HG03135 (cell line): ENCODE data around the gene TBXAS1.

Experiments used
- ATAC-seq: cut with Tn5 transposase; IDR thresholded peaks from one replicate; pipeline ENCODE4 v1.9.1; 2021; ENCODE audit warnings: mild to moderate bottlenecking, moderate library complexity; ENCODE audit not compliant: unreplicated experiment

The TBXAS1 gene

DNA sequence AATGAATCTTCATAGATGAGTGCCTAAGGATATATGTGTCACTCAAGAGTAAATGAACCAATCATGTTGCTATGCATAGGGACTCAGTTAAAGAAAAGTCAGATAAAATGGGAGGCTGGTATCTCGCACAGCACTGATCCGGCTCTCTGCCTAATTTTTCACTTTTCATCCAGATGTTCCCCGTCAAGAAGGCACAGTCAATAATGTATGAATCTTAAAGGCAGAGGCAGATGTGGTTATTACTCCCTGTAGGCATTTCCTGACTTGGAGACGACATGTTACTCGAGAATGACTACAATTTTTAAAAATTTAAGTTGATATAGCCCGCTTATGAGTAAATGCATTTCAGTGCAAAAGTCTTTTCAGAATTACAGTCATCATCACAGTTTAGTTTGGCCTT lies 113.6 kb downstream of the TBXAS1 start:
- no peak for ATAC-seq

DNA sequence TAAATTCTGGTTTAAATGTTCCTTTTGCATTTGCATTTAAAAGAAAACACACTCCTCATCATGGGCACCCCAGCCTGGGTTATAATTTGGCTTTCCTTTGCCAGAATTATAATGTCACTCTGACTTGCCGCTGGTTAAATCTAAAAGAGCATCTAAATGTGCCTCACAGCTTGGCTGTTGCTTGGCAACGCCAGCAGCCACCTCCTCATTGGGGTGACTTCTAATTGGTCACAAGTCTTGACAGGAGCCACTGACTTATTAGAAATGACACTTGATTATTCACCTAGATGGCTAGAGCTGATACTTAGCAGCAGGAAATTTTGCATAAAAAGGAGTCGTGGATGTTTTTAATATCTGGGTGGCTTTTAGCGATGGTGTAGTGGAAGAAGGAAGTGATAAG lies 114.3 kb downstream of the TBXAS1 start:
- no peak for ATAC-seq

DNA sequence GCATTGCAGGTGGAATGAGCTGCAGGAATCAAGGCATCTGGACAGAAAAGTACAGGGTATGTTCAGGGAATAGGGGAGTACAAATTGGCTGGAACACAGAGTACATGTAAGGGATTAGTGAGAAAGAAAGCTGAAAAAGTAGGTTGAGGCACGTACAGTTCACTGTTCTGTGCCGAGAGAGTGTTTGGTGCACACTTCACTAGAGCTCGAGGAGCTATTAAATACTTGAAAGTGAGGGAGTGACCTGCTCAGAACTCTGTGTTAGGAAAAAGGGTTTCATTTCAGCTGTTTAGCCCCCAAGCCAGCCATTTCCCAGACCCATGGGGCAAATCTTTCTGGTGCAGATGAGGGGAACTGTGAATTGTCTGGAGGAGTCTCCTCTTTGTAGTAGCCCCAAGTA lies 115.2 kb downstream of the TBXAS1 start:
- no peak for ATAC-seq

DNA sequence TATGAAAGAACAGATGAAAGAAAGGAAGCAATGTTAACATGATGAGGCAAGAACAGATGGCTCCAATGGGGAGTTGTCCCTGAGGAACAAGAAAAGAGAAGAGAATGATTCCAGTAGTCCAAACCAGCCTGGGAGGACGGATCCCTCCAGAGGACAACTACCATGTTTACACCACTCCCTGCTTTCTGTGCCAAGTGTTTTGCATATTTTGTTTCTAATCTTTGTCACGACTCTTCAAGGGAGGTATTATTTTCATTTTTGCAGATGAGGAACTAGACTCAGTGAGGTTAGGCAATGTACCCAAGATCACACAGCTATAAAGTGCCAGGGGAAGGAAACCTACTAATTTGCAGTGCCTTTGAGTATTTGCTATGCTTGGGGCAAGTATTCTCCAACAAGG lies 117.5 kb downstream of the TBXAS1 start:
- no peak for ATAC-seq

DNA sequence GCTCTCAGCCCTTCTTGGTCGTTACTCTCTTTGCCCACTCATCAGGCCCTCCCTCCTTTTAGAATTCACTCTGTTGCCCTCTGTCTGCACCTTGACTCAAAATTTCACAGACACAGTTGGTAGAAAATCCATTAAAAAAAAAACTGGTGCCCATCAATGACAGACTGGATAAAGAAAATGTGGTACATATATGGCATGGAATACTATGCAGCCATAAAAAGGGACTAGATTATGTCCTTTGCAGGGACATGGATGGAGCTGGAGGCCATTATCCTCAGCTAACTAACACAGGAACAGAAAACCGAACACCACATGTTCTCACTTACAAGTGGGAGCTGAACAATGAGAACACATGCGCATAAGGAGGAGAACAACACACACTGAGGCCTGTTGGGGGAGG lies 118.0 kb downstream of the TBXAS1 start:
- no peak for ATAC-seq

DNA sequence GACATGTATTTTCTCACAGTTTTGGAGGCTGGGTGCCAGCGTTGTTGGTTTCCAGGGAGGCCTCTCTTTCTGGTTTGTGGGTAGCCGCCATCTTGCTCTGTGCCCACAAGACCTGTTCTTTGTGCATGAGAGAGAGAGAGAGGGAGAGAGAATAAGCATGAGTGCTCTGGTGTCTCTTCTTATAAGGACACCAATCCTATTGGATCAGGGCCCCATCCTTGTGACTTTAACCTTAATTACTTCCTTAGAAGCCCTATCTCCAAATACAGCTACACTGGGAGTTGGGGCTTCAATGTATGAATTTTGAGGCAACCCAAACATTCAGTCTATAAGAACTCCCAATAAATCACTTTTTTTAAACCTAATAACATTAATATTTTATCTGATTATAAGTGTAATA lies 119.1 kb downstream of the TBXAS1 start:
- ATAC-seq, result no peak

DNA sequence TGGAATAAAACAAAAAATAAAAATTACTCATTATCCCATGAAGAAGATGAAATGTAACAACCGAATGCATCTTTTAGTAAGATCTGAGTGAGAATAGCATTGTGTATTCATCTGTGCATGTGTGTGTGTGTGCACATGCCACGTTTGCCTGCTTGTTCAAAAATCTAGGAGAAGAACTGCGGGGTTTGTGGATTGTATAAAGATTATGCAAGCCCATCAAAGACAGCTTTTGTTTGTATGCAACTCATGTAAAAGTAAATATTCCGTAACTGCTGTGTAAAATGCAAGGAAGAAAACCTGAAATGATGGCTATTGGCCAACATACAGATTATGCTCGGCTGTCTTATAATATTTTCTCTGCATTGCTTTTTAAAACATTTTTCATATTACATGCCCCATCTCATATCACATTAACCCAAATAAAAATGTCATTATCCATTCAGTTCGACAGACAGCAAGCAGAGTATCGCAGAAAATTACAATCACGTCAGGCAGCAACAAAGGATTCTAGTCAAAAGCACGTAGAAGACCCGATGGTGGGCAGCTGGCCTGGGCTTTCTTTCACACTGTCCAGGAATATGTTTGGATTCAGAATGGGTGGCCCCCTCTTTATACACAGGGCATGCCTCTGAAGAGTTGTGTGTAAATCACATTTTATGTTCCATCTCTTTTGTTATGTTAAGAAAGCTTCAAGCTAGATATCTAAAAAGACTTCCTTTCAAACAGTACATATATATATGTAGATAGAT lies 119.7 kb downstream of the TBXAS1 start:
- no peak for ATAC-seq

DNA sequence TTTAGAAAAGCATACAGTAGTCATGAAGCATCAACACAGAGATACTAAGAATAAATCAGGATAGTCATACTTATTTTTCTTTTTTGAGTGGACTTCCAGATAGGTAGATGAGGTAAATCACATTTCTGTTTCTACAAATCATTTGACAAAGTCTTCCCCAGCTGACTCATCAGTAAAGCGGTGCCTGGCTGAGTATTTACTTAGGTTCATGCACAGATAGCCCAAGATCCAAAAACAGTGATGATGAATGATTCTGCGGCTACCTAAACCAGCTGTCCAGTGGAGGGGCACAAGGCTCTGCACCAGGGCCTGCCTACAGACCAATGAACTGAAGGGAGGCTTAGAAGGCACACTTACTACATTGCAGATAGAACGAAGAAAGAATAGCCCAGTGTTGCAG lies 120.6 kb downstream of the TBXAS1 start:
- ATAC-seq, result no peak

DNA sequence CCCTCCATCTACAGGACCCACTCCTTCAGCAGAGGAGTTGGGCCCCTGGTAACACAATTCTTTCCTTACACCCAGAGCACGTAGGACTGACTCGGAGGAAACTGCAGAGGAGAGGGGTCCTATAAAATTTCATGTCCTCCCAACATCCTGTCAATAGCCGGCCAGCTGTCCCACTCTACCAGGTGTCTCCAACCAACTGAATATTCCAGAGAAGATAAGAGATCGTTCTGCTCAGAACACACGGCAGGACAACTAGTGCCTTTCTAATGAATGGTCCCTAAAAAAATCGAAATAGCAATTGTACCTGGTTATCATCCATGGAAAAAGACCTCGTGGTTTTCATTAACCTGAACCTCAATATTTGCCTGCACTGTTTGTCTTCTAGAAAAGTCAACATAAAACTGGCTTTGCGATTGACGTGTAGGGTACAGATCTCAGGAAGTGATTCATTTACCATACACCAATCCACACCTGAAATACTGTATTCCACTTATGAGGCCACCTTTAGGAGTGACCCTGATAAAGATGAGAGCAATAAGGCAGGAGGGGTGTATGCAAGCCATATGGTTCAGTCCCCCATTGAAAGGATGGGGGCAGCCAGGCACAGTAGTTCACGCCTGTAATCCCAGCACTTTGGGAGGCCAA lies 121.9 kb downstream of the TBXAS1 start:
- no peak for ATAC-seq

DNA sequence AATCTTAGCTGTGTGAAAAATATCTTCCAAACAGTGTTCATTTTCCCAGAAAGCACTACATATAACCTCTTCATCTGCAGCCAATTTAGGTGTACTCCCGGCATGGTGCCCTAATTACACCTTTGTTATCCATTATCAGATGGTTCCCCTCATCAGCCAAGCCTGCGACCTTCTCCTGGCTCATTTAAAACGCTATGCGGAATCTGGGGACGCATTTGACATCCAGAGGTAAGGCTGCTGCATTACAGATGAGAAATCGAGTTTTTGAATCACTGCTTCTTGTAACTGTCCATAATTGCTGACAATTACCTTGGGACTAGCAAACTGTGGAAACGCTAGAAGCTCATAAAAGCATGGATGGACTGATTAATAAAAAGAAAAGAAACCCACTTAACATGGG lies 124.2 kb downstream of the TBXAS1 start:
- ATAC-seq, result no peak

DNA sequence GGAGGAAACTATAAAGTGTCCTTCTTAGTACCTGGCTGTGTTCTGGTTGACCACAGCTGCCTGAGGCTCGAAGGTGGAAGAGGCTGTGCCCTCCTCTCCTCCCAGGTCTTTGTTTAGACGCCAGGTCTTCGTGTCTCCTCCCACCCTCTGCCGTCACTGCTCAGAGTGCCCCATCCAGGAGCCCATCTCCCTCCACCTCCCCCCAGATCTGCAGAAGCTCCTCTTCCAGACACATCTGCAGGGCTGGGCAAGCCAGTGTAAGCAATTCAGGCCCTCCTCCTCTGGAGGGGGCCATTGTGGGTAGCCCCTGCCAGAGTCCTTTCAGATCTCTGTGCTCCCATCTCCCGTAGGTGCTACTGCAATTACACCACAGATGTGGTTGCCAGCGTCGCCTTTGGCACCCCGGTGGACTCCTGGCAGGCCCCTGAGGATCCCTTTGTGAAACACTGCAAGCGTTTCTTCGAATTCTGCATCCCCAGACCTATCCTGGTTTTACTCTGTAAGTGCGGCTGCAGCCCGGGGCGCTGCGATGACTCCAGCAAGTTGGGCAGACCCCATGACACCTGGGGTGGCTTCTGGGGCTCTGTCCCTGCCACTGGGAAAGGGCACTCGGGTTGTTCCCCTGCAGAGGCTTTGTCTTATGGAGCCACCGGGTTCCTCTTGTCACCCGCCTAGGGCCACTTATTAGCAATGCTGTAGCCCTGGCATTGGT lies 126.2 kb downstream of the TBXAS1 start:
- ATAC-seq, result no peak

DNA sequence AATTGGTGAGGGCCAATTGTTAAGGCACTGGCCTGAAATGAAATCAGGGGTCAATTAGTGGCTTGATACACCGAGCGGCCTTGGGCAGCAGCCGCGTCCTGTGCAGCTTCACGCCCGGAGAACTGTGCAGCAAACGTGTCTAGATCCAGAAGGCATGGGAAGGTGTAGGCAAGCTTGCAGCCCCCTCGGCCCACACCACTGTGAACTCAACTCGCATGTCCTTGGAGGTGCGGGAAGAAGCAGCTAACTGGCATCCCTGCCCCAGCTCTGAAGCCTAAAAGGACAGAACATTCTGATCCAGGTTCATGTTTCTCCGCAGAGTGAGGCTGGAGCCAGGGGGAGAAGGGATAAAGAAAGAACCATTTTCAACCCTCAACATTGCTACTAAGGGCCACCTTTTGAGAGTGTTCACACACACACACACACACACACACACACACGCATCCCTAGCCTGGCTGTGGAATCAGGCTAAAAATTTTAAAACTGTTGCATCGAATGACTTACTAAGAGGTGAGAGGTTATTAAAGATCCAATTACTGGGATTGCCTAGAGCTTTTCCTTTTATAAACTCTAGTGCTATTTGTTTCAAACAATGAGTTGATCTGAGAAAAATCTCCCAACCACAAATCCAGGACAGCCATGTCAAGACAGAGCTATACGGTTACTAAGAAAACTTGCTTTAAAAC lies 129.7 kb downstream of the TBXAS1 start:
- ATAC-seq, result no peak

DNA sequence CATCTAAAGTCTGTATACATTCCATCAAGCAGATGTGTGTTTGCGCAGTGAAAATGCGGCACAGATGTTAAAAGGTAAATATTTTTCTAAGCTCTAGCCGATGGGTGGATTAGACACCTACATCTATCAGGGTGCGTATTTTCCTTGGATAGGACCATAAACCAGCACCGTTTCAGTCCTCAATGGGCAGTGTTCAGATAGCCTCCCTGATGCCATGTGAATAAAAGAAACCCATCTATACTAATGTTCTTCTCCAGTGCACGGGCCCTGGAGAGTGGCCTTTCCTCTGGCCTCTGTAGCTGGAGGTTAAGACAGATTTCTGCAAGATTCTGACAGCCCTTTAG lies 130.2 kb downstream of the TBXAS1 start:
- no peak for ATAC-seq

DNA sequence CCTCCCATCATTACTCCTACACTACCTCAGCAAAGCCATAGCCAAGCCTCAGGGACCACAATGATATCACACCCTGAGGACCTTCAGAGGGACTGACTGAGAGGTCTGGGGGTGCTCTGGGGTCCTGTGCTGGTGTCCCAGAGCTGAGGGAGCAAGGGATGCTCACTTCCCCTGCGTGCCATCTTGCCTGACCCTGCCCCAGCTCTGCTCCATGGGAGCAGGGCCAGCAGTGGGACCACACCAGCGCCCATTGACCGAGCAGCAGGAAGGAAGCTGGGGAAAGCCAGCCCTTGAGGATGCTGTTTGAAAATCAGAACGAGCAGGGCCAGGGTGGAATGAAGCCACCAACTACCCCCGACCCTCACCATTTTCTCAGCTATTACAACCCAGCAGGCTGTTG lies 130.7 kb downstream of the TBXAS1 start:
- no peak for ATAC-seq

DNA sequence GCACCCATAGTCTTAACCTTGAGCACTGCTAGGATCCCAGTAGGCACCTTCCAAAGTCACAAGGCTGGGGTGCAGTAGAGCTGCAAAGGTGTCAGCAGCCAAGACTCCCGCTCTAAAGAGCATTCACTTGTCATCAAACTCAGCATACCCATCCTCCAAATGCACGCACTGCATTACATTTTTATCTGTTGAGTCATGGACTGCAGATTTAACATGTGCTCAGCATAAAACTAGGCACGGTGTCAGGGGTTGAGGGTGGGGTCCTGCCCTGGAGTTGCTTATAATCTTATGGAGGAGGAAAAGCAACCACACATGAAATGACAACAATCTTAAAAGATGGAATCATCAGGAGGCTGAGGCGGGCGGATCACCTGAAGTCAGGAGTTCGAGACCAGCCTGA lies 131.1 kb downstream of the TBXAS1 start:
- no peak for ATAC-seq

DNA sequence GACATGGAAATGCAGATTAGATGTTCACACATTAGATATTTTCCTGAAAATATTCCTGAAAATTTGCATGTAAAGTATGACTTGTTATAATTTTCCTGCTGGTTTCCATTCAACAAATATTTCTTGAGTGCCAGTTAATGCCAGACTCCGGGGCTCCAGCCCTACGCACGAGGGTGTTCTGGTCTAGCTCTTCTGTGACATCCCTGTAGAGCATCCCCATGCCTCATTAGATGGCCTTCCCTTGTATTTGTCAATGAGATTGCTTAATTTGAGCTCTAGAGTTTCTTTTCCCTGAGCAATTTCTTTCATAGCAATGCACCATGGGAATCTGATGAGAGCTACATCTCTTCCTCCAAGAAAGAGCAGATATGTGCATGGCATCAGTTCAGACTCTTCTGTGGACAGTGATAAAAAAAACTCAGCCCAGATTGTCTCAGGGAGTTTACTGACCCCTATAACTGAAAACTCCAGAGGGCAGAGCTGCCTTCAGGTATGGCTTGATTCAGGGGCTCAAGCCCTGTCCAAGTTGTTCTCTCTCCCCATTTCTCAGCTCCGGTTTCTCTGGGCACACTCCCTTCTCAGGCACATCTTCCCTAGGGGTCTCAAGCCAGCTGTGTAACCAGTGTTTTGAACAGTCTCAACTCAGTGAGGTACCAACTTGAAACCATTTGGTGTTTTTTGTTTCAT lies 137.0 kb downstream of the TBXAS1 start:
- no peak for ATAC-seq

DNA sequence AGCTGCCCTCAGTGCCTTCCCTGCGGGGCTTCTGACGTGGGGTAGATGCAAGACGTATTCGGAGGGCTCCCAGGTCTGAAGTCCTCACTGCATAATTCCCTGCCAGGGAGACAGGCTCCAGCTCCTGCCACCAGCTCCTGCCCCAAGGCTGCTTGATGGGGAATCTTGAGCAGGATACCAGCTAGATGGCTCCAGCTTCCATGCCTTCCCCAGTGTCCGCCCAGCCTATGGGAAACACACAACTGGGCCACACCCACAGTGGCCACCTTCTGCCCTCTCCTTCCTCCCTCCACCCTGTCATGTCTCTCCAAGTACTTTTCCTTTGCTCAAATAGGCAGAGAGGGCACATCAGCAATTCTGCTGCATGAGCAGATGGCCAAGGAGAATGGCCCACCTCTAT lies 137.9 kb downstream of the TBXAS1 start:
- no peak for ATAC-seq

DNA sequence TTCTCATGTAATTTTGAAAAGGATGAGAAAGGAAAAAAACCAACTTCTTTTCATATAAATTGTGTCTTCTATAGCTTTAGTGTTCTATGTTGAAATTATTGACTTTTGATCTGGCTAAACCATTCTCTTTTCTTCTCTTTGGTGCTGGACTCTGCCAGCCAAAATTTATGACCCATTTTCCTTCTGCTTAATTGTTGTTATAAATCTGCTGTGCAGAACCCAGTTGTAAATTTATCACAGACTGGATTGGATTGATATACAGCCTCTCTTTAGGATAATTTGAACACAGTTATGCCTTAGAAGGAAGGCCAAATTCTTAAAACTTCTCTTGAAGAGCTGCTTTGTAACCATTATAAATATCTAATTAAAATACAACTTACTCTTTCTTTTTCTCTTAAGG lies 139.9 kb downstream of the TBXAS1 start:
- no peak for ATAC-seq

DNA sequence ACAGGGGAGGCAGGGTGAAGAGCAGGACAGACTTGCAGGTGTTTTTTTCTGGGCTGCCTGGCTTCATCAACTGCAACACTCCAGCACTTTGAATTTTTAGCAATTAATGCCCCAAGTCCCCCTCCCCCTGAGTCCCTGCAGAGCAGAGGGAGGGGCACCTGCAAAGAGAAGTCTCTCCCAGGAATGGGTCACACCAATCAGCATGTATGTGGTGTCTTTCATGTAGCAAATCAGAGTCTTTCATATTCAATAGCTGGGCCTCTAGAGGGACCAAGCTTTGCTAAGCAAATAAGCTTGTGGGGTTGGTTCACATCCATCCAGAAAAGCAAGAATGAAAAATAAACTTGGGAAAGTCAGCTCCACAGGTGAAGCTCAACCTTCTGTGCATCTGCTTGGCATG lies 143.0 kb downstream of the TBXAS1 start:
- no peak for ATAC-seq

DNA sequence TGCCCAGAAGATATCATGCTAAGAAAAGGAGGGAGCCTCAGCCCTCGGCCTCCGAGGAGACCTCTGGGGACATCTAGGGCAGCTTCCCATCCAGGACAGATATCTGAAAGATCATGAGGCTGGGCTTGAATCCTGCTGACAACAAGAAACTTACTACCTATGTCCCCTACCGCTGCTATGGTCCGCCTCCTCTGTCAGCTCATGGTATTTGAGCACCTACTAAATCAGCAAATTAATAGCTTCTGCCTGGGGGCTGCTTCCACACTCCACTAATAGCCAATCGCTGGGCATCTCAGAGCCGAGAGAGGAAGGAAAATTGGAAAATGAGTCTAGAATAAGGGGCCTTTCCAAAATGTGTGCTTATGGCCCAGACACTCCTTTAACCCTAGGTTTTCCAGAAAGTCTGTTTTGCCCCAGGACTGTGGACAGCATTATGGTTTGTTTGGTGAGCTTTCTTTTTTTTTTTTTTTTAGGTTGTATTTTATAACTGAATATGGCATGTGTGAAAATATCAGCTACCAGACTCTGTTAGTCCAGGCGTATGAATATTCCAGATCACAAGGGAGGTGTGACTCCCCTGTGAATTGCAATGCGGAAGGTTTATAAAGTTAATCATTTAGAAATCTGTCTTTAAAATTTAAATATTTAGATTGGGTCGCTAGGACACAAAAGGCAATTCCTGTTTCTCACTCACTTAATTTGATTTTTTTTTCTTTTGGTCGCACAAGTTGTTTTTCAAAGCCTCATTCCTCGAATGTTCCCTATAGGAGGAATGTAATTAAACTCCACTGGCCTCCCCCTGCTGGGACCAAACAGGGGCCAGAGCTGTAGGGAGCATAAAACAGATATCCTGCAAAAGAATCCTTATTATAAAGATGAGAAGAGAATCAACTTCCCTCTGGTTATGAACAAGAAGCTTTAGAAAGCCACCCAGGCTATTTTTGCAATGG lies 144.3 kb downstream of the TBXAS1 start:
- no peak for ATAC-seq
